Mesendoderm (in vitro differentiated cells): ENCODE data around the gene SULT4A1.
A peak's percentile ranks its signal among the peaks of the same experiment; 100 is the strongest.

Experiments used
- DNase-seq: peaks from one replicate; pipeline ENCODE4 v3.0.0; 2013
- H2AK5ac ChIP-seq: 2 replicates; pipeline ENCODE4 v1.6.1; 2013; ENCODE audit warnings: low read length, inconsistent platforms
- H2BK120ac ChIP-seq: 2 replicates; pipeline ENCODE4 v1.6.1; 2013; ENCODE audit warnings: low read depth, mild to moderate bottlenecking, low read length, moderate library complexity, mixed read lengths
- H2BK15ac ChIP-seq: replicated peaks from 2 replicates; pipeline ENCODE4 v1.6.1; 2013; ENCODE audit warnings: low read depth, mild to moderate bottlenecking, moderate library complexity
- H2BK5ac ChIP-seq: 2 replicates; pipeline ENCODE4 v1.6.1; 2013; ENCODE audit warnings: low read length, inconsistent platforms
- H3K18ac ChIP-seq: 2 replicates; pipeline ENCODE4 v1.6.1; 2013; ENCODE audit warnings: mild to moderate bottlenecking, low read length, mixed read lengths
- H3K23ac ChIP-seq: one replicate; pipeline ENCODE4 v1.6.1; 2013; ENCODE audit warnings: low read length
- H3K27ac ChIP-seq: 2 replicates; pipeline ENCODE4 v1.5.1; 2013; ENCODE audit warnings: low read depth, mild to moderate bottlenecking, inconsistent platforms, low read length, moderate library complexity
- H3K27me3 ChIP-seq: 2 replicates; pipeline ENCODE4 v1.6.1; 2013; ENCODE audit warnings: low read length, control low read depth, mild to moderate bottlenecking, inconsistent platforms; ENCODE audit not compliant: insufficient read depth, poor library complexity
- H3K36me3 ChIP-seq: 2 replicates; pipeline ENCODE4 v1.6.1; 2013; ENCODE audit warnings: low read length, inconsistent platforms; ENCODE audit not compliant: control insufficient read depth, insufficient read depth
- H3K4ac ChIP-seq: one replicate; pipeline ENCODE4 v1.6.1; 2013; ENCODE audit warnings: low read depth, mild to moderate bottlenecking, low read length, moderate library complexity
- H3K4me1 ChIP-seq: 2 replicates; pipeline ENCODE4 v1.6.1; 2013; ENCODE audit warnings: low read depth, low read length, inconsistent platforms; ENCODE audit not compliant: control insufficient read depth
- H3K4me2 ChIP-seq: 2 replicates; pipeline ENCODE4 v1.6.1; 2013; ENCODE audit warnings: low read length
- H3K4me3 ChIP-seq: 2 replicates; pipeline ENCODE4 v1.5.1; 2013; ENCODE audit warnings: mild to moderate bottlenecking, low read length
- H3K56ac ChIP-seq: one replicate; pipeline ENCODE4 v1.6.1; 2013; ENCODE audit warnings: low read length
- H3K79me1 ChIP-seq: 2 replicates; pipeline ENCODE4 v1.6.1; 2013; ENCODE audit warnings: low read length, inconsistent platforms
- H3K79me2 ChIP-seq: 2 replicates; pipeline ENCODE4 v1.6.1; 2013; ENCODE audit warnings: mild to moderate bottlenecking, low read length; ENCODE audit not compliant: control insufficient read depth, insufficient read depth
- H3K9ac ChIP-seq: 2 replicates; pipeline ENCODE4 v1.6.1; 2013; ENCODE audit warnings: low read length, inconsistent platforms
- H4K5ac ChIP-seq: one replicate; pipeline ENCODE4 v1.6.1; 2013; ENCODE audit warnings: low read length
- H4K8ac ChIP-seq: one replicate; pipeline ENCODE4 v1.6.1; 2013; ENCODE audit warnings: low read depth, mild to moderate bottlenecking, control low read depth, low read length, moderate library complexity
- WGBS: extraction: QIAGEN DNeasy Blood & Tissue Kit; methylation state at CpG from one replicate; pipeline ENCODE4 v1.1.7; 2013; ENCODE audit warnings: low lambda C conversion rate, missing lambda C conversion rate; ENCODE audit not compliant: insufficient coverage; ENCODE audit errors: extremely low coverage; 5-methylcytosine and 5-hydroxymethylcytosine counted together

SULT4A1 gene

DNA sequence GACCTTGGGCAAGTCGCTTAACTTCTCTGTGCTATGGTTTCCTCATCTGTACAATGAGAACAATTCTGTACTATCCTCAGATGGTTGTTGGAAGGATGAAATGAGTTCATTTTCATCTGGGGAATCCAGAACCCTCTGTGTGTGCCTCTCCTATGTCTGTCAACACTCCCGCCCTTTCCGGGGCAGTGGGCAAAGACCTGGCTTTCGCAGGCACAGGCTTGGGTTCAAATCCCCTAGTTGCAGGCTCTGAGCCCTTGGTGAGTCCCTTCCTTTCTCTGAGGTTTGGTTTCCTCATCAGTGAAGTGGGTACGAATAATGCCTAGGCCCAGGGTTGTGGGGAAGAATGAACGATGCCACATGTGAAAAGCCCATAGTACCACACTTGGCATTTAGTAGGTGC is 23.5 kb upstream of the SULT4A1 start:
- no peaks in the 10 kb centered on the region for H3K27me3 ChIP-seq
- H2AK5ac ChIP-seq: no peak overlapping the region
- no peaks in the 10 kb centered on the region for H3K36me3 ChIP-seq
- H3K4me2 ChIP-seq: no peak overlapping the region
- no peak overlapping the region for H4K5ac ChIP-seq
- no peak overlapping the region for H4K8ac ChIP-seq
- no peaks in the 10 kb centered on the region for H3K79me2 ChIP-seq
- H2BK15ac ChIP-seq: no peak overlapping the region
- no peak overlapping the region for H2BK5ac ChIP-seq
- no peak overlapping the region for H3K4ac ChIP-seq
- no peak overlapping the region for H3K18ac ChIP-seq
- no peak overlapping the region for H2BK120ac ChIP-seq
- no peaks in the 10 kb centered on the region for H3K79me1 ChIP-seq
- no peak overlapping the region for H3K56ac ChIP-seq
- H3K4me1 ChIP-seq: no peaks in the 10 kb centered on the region
- no peak overlapping the region for H3K4me3 ChIP-seq
- DNase-seq: no peak
- no peak overlapping the region for H3K9ac ChIP-seq
- H3K23ac ChIP-seq: no peak overlapping the region
- WGBS: no CpG with 5 or more reads among the region's 6 CpGs
- H3K27ac ChIP-seq: no peak overlapping the region

DNA sequence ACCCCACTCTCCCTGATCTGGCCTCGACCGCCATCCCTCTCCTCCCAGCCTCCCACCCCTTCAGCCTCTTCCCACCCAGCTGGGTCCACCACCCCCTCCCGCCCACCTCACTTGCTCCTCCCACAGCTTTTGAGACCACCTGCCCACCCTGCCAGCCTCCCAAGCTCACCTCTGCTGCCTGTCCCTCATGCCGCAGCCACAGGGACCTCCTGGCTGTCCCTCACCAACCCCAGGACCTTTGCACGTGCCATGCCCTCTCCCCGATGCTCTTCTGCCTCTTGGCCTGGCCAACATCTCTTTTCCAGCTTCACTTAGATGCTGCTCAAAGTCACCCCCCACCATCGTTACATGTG is 23.0 kb upstream of the SULT4A1 start:
- Histone ChIP-seq H4K8ac (no peak overlapping the region), H3K27ac (no peak overlapping the region), H3K79me2 (no peaks in the 10 kb centered on the region), H3K4me2 (no peak overlapping the region), H3K23ac (no peak overlapping the region), H3K36me3 (no peaks in the 10 kb centered on the region), H4K5ac (no peak overlapping the region), H3K4me1 (no peaks in the 10 kb centered on the region), H3K4me3 (no peak overlapping the region), H3K27me3 (no peaks in the 10 kb centered on the region), H2BK120ac (no peak overlapping the region), H3K56ac (no peak overlapping the region), H3K4ac (no peak overlapping the region), H3K9ac (no peak overlapping the region), H2BK5ac (no peak overlapping the region), H2AK5ac (no peak overlapping the region), H3K79me1 (no peaks in the 10 kb centered on the region), H3K18ac (no peak overlapping the region), H2BK15ac (no peak overlapping the region)
- no peak for DNase-seq
- no CpG with 5 or more reads among the region's 7 CpGs for whole genome bisulfite sequencing

DNA sequence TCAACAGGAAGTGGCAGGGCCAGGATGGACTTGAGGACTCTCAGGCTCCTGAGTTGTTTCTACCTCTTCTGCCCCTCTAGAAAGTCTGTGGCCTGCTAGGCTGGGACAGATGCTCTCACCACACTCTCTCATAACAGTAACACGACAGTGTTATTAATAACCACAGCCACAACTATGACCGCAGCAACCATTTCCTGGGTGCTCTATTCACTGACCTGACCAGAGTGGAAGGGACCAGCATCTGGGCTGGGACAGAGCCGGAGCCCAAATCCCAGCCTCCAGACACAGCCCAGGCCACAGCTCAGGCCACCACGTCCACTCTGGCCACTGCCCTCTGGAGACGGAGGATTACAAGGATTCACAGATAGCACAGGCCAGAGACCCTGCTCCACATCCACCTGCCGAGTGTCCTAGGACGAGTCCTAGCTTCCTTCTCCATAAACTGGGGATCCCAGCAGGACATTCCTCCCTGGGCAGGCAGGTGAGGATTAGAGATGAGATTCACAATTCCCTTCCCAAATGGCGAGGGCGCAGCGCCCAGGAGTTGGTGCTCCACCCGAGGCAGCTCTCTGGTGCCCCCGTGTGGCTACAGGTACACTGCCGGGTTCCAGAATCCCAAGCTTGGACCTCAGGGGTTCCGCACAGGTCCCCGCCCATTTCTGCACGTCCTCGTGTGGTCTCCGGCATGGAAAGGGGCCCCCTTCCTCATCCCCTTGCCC is 22.4 kb upstream of the SULT4A1 start:
- Histone ChIP-seq H3K9ac (no peak overlapping the region), H3K4ac (no peak overlapping the region)
- WGBS: no CpG with 5 or more reads among the region's 18 CpGs

DNA sequence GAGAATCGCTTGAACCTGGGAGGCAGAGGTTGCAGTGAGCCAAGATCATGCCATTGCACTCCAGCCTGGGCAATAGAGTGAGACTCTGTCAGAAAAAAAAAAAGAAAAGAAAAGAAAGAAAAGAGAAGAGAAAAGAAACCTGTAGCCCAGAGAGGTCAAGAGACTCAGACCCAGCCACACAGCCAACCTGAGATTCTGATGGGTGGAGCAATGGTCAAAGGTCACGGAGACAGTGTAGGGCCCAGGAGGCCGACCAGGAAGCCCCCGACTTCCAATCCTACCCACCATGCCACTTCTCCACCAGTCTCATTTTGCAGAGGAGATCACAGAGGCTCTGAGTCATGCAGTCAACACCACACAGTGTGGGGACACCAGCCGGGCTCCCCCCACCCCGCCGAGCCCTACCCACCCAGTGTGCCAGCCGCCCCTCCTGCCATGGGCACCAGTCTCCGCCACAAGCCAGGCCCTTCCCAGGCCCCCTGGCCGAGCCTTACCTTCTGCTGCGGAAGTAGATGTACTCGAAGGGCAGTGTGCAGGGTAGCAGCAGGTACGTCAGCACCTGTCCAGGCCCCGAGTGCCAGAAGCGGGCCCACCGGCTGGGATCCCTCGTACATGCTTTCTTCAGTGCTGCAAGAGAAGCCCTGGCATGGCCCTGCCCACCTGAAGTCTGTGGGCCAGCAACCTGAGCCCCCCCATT is 21.6 kb upstream of the SULT4A1 start:
- no peak overlapping the region for H4K8ac ChIP-seq
- DNase-seq: no peak
- H3K27me3 ChIP-seq: no peaks in the 10 kb centered on the region
- no peak overlapping the region for H3K23ac ChIP-seq
- H3K9ac ChIP-seq: no peak overlapping the region
- H3K79me1 ChIP-seq: no peaks in the 10 kb centered on the region
- no peak overlapping the region for H3K56ac ChIP-seq
- H4K5ac ChIP-seq: no peak overlapping the region
- no peaks in the 10 kb centered on the region for H3K4me1 ChIP-seq
- no peak overlapping the region for H3K4me2 ChIP-seq
- H2BK120ac ChIP-seq: no peak overlapping the region
- no peak overlapping the region for H3K27ac ChIP-seq
- no peak overlapping the region for H3K4ac ChIP-seq
- H2AK5ac ChIP-seq: no peak overlapping the region
- no peak overlapping the region for H2BK15ac ChIP-seq
- H3K4me3 ChIP-seq: no peak overlapping the region
- no peaks in the 10 kb centered on the region for H3K79me2 ChIP-seq
- H3K18ac ChIP-seq: no peak overlapping the region
- H2BK5ac ChIP-seq: no peak overlapping the region
- no peaks in the 10 kb centered on the region for H3K36me3 ChIP-seq
- no CpG with 5 or more reads among the region's 17 CpGs for WGBS

More for the DNA sequence above, 22.4 kb upstream of the SULT4A1 start:
- Histone ChIP-seq H2AK5ac (no peak overlapping the region), H3K18ac (no peak overlapping the region), H3K27ac (no peak overlapping the region), H3K79me2 (no peaks in the 10 kb centered on the region), H2BK15ac (no peak overlapping the region), H3K23ac (no peak overlapping the region), H3K27me3 (no peaks in the 10 kb centered on the region), H4K8ac (no peak overlapping the region), H2BK120ac (no peak overlapping the region), H3K4me2 (no peak overlapping the region), H4K5ac (no peak overlapping the region), H3K36me3 (no peaks in the 10 kb centered on the region), H3K56ac (no peak overlapping the region), H3K79me1 (no peaks in the 10 kb centered on the region), H3K4me1 (no peaks in the 10 kb centered on the region), H3K4me3 (no peak overlapping the region), H2BK5ac (no peak overlapping the region)
- peak; percentile 73 for DNase-seq

DNA sequence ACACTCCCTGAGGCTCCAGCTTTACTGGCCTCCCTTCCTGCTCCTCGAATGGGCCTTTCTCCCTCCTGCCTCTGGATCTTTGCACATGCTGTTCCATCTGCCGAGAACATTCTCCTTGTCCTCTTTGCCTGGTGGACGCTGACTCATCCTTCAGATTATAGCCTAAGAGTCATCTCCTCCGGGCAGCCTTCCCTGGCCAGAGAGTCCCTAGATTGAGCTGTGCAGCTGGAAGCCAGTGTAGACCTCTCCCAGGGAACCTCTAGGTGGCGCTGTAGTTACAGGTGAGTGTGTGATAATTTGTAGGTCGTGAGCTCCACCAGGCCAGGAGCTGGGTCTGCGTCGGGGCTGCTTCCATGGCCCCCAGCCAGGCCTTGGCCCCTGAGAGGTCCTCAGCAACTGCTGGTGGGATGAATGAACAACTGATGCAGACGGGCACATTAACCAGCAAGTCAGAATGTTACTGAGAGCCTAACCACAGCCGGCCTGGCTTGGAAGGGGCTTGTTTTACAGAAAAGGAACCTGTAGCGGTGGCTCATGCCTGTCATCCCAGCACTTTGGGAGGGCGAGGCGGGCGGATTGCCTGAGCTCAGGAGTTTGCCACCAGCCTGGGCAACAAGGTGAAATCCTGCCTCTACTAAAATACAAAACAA is 20.8 kb upstream of the SULT4A1 start:
- Histone ChIP-seq H3K27ac (no peak overlapping the region), H4K8ac (no peak overlapping the region), H3K79me1 (no peaks in the 10 kb centered on the region), H3K4me1 (no peaks in the 10 kb centered on the region), H3K36me3 (no peaks in the 10 kb centered on the region), H2BK15ac (no peak overlapping the region), H3K79me2 (no peaks in the 10 kb centered on the region), H3K27me3 (no peaks in the 10 kb centered on the region), H2BK120ac (no peak overlapping the region), H3K4ac (no peak overlapping the region), H2AK5ac (no peak overlapping the region), H3K4me3 (no peak overlapping the region), H3K56ac (no peak overlapping the region), H4K5ac (no peak overlapping the region), H2BK5ac (no peak overlapping the region), H3K23ac (no peak overlapping the region), H3K9ac (no peak overlapping the region), H3K18ac (no peak overlapping the region), H3K4me2 (no peak overlapping the region)
- peak; percentile 93 for DNase-seq
- no CpG with 5 or more reads among the region's 14 CpGs for WGBS
